D721Med (cell line): ENCODE data around the gene CBLB.

ENCODE experiments used
- DNase-seq: peaks from one replicate; pipeline ENCODE4 v3.0.0; 2011; ENCODE audit warnings: low spot score; ENCODE audit not compliant: insufficient read length
- FAIRE-seq: peaks from 2 replicates; lab custom pipeline; 2011; peaks lifted over from hg19 to GRCh38; lab: Jason Lieb, UNC
- TF ChIP-seq, protein P1 (sequence below): IDR thresholded peaks from 2 replicates; pipeline ENCODE4 v1.5.1; 2012; ENCODE audit warnings: mild to moderate bottlenecking, control low read depth; ENCODE audit not compliant: insufficient read depth; ENCODE audit errors: missing control alignments

Gene CBLB

GRCh38 chr3:105791919-105792786, 76.7 kb downstream of the CBLB start:
- DNase-seq, result no peak
- FAIRE-seq, result no peak
- TF ChIP-seq, protein P1, sequence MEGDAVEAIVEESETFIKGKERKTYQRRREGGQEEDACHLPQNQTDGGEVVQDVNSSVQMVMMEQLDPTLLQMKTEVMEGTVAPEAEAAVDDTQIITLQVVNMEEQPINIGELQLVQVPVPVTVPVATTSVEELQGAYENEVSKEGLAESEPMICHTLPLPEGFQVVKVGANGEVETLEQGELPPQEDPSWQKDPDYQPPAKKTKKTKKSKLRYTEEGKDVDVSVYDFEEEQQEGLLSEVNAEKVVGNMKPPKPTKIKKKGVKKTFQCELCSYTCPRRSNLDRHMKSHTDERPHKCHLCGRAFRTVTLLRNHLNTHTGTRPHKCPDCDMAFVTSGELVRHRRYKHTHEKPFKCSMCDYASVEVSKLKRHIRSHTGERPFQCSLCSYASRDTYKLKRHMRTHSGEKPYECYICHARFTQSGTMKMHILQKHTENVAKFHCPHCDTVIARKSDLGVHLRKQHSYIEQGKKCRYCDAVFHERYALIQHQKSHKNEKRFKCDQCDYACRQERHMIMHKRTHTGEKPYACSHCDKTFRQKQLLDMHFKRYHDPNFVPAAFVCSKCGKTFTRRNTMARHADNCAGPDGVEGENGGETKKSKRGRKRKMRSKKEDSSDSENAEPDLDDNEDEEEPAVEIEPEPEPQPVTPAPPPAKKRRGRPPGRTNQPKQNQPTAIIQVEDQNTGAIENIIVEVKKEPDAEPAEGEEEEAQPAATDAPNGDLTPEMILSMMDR, result no peak

DNA sequence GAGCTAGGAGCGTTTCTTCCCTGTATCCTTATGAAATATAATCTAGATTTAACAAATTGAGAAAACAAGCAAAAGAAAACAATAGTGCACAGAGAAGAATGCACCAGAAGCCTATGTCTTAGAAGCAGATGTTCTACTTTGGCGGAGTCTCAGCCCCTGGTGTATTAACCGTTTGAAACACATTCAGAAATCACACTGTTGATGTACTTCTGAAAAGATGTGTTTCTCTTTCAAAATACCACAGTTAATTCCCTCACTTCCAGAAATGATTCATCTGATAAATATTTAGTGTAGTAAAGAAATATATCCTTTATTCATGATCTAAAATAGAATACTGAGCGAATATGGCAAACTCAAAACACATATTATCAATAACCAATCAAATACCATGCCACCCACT, 77.7 kb downstream of the CBLB start:
- FAIRE-seq (no peak), DNase-seq (no peak)
- TF ChIP-seq, protein P1, result no peak

- FAIRE-seq, result no peak
- TF ChIP-seq, protein P1, result no peak
- no peak for DNase-seq
These were observed 78.3 kb downstream of the CBLB start for GRCh38 chr3:105790534-105790933.

DNA sequence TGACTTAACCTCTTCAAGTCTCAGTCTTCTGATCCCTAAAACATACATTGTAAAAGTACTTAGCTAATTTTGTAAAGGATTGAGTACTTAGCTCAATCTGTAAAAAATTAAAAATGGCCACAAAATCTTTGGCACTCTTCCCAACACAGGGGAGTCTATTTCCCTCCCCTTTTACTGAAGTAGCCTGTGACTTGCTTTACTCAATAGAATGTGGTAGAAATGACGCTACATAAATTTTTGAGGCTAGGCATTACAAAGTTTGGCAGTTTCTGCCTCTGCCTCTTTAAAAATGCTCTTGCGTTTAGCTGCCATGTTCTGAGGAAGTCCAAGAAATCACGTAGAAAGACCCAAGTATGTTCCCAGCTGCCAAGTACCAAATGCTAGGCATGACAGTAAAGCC, 80.2 kb downstream of the CBLB start:
- TF ChIP-seq, protein P1, result no peak
- FAIRE-seq (no peak), DNase-seq (no peak)

- DNase-seq, result no peak
- FAIRE-seq, result no peak
- TF ChIP-seq, protein P1, result no peak
These were observed 81.4 kb downstream of the CBLB start for GRCh38 chr3:105787453-105787852.

DNA sequence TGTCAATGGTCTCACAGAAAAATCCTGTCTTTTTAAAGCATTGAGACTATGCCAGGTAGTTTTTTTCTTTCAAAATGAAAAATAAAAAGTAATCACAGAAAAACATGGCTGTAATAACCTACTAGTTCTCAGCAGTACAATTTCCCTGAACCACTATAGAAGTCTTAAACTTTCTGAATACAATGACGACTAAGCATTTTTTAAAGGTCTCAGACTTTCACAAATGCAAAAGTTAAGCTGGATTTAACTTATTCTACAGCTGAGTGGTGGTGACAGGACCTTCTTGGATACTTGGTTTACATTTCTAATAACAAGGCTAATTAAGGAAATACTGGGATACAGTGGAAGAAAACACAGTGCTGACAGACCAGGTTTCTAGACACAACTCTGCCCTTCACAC, 81.8 kb downstream of the CBLB start:
- FAIRE-seq (no peak), DNase-seq (no peak)
- TF ChIP-seq, protein P1, result no peak

GRCh38 chr3:105786241-105786640, 82.6 kb downstream of the CBLB start:
- DNase-seq (no peak), FAIRE-seq (no peak)
- TF ChIP-seq, protein P1, result no peak
